ENCODE results near the gene LRRC74B. TPM values are rescaled to one million over a fixed set of nuclear protein-coding genes. Genes with fewer than 3 reads are reported as not detected.

The LRRC74B gene
- total RNA-seq = under 1 TPM in 2 of 9 donors, not detected in 7; 0.11 to 0.28 TPM
- under 1 TPM in 2 of 3 donors, not detected in 1; 0.07 to 0.32 TPM for polyA plus RNA-seq
- long read RNA-seq, donor 1 = 0 reads
- long read RNA-seq, donor 2 = 0 reads
- long read RNA-seq, donor 3 = 0 reads
- long read RNA-seq, donor 4 = 0 reads
- long read RNA-seq, donor 5 = 0 reads
- long read RNA-seq, donor 6 = 0 reads
- long read RNA-seq, donor 7 = 0 reads
- long read RNA-seq, donor 8 = 0 reads
- long read RNA-seq, donor 9 = 0 reads
- long read RNA-seq, donor 10 = 0 reads

GRCh38 chr22:21045585-21046294, at the start of gene LRRC74B:
Gene LRRC74B (plus strand): TSS chr22:21045946. CDS start chr22:21045987, 41 bp downstream.
- H3K9me3 ChIP-seq (replicated peaks in 1 of 3) = no peaks in the 10 kb centered on the region
- H3K27me3 ChIP-seq = no peaks in the 10 kb centered on the region
- DNase-seq = peak; percentile 91 to 97 (median 93)
- TF ChIP-seq POLR2A (IDR thresholded peaks at IDR 0.05) (no peak), CTCF (IDR thresholded peaks at IDR 0.05) (no peak)
- peak within 1 kb of the TSS in 2 of 4 donors; percentile 31 to 52 for H3K4me3 ChIP-seq
- H3K36me3 ChIP-seq (replicated peaks in 1 of 2) = no peaks in the 10 kb centered on the region
- intact Hi-C loops (cut with DNase I) = no loop called here
- WGBS, 4 donors = 6 to 17% (median 11%) methylated on average over 18 to 47 of the region's 47 CpGs
- peaks cover 13 to 24% of the 10 kb centered on the region in 2 donors for H3K4me1 ChIP-seq (replicated peaks in 1 of 2)
- peak within 1 kb of the TSS in 2 of 5 donors; percentile 54 to 56 for H3K27ac ChIP-seq

- 95 to 97% (median 96%) methylated on average over 7 to 10 of the region's 10 CpGs; no CpG with 5 or more reads in 1 of the 4 donors for WGBS, 4 donors
- H3K36me3 ChIP-seq (replicated peaks in 1 of 2) = peaks cover 0 to 61% of the 10 kb centered on the region in 2 donors
- intact Hi-C loops (cut with DNase I) = no loop called here
Observed at GRCh38 chr22:20996031-20996410, 49.7 kb upstream of the LRRC74B start.

GRCh38 chr22:20996598-20997535, 48.9 kb upstream of the LRRC74B start:
- intact Hi-C loops (cut with DNase I) = no loop called here

More at GRCh38 chr22:20996031-20996410, 49.7 kb upstream of the LRRC74B start:
- Histone ChIP-seq H3K4me3 (no peak overlapping the region), H3K27me3 (no peaks in the 10 kb centered on the region), H3K9me3 (replicated peaks in 1 of 3) (no peaks in the 10 kb centered on the region), H3K4me1 (replicated peaks in 1 of 2) (peaks cover 10 to 17% of the 10 kb centered on the region in 2 donors), H3K27ac (no peak overlapping the region)
- TF ChIP-seq POLR2A (IDR thresholded peaks at IDR 0.05) (no peak), CTCF (IDR thresholded peaks at IDR 0.05) (no peak)
- no peak for DNase-seq

More at GRCh38 chr22:20996598-20997535, 48.9 kb upstream of the LRRC74B start:
- H3K9me3 ChIP-seq (replicated peaks in 1 of 3) = no peaks in the 10 kb centered on the region
- no peak overlapping the region for H3K4me3 ChIP-seq
- WGBS, 4 donors = 89 to 100% (median 93%) methylated on average over 3 to 27 of the region's 27 CpGs
- H3K27ac ChIP-seq = no peak overlapping the region
- peaks cover 0 to 53% of the 10 kb centered on the region in 2 donors for H3K36me3 ChIP-seq (replicated peaks in 1 of 2)
- no peak for DNase-seq
- H3K27me3 ChIP-seq = no peaks in the 10 kb centered on the region
- H3K4me1 ChIP-seq (replicated peaks in 1 of 2) = peaks cover 14 to 19% of the 10 kb centered on the region in 2 donors
- TF ChIP-seq POLR2A (IDR thresholded peaks at IDR 0.05) (no peak), CTCF (IDR thresholded peaks at IDR 0.05) (no peak)

Data from adrenal gland (tissue), 19 donors.